Right hindlimb (tissue), 1 donor: ENCODE results near the gene CALHM2.
"Not testable (repeated sequence)": the region's sequence is repeated elsewhere in the genome, so short reads cannot be mapped to it uniquely, and the experiment has no call there.

Source experiments
- DNase-seq: peaks from one replicate; pipeline ENCODE4 v3.0.0-alpha.2; 2018

Gene CALHM2

GRCh38 chr10:103448746-103449145 lies 3.4 kb downstream of the CALHM2 start:
- DNase-seq = no peak

- DNase-seq = no peak
Measured at GRCh38 chr10:103447187-103447586, 5.0 kb downstream of the CALHM2 start.

- no peak for DNase-seq
Measured at GRCh38 chr10:103445767-103446567, 6.2 kb downstream of the CALHM2 start.

- DNase-seq = no peak
Measured at GRCh38 chr10:103445366-103445765, 6.8 kb downstream of the CALHM2 start.

- no peak for DNase-seq
Measured at GRCh38 chr10:103444478-103444877, 7.7 kb downstream of the CALHM2 start.

- DNase-seq = no peak
Measured at GRCh38 chr10:103443475-103444185, 8.5 kb downstream of the CALHM2 start.

- no peak for DNase-seq
Measured at GRCh38 chr10:103442031-103442461, 10.1 kb downstream of the CALHM2 start.

- DNase-seq = no peak
Measured at GRCh38 chr10:103441611-103442010, 10.6 kb downstream of the CALHM2 start.

- DNase-seq = no peak
Measured at GRCh38 chr10:103441206-103441605, 11.0 kb downstream of the CALHM2 start.

- no peak for DNase-seq
Measured at GRCh38 chr10:103440416-103440815, 11.8 kb downstream of the CALHM2 start.

GRCh38 chr10:103439776-103440175 lies 12.4 kb downstream of the CALHM2 start:
- DNase-seq = no peak

GRCh38 chr10:103433858-103434257 lies 18.3 kb downstream of the CALHM2 start:
- DNase-seq = no peak

GRCh38 chr10:103431902-103432301 lies 20.3 kb downstream of the CALHM2 start:
- DNase-seq = no peak

GRCh38 chr10:103429647-103430046 lies 22.5 kb downstream of the CALHM2 start:
- DNase-seq = no peak

- DNase-seq = no peak
Measured at GRCh38 chr10:103428989-103429643, 23.1 kb downstream of the CALHM2 start.

GRCh38 chr10:103427866-103428265 lies 24.3 kb downstream of the CALHM2 start:
- no peak for DNase-seq

- DNase-seq = no peak
Measured at GRCh38 chr10:103423748-103424147, 28.4 kb downstream of the CALHM2 start.

GRCh38 chr10:103419101-103419500 lies 33.1 kb downstream of the CALHM2 start:
- DNase-seq = no peak

- DNase-seq = no peak
Measured at GRCh38 chr10:103417601-103418000, 34.6 kb downstream of the CALHM2 start.

GRCh38 chr10:103417148-103417469 lies 35.1 kb downstream of the CALHM2 start:
- not testable (repeated sequence) for DNase-seq

GRCh38 chr10:103416436-103417147 lies 35.6 kb downstream of the CALHM2 start:
- DNase-seq = peak; percentile 71

GRCh38 chr10:103415581-103415980 lies 36.6 kb downstream of the CALHM2 start:
- no peak for DNase-seq

- no peak for DNase-seq
Measured at GRCh38 chr10:103413564-103413963, 38.6 kb downstream of the CALHM2 start.
